GM23338 (cell line): ENCODE results near the gene ASIC3.

Source experiments
- STAT1 ChIP-seq: IDR thresholded peaks from one replicate; pipeline ENCODE4 v1.6.1; 2016; ENCODE audit warnings: antibody characterized with exemption; ENCODE audit not compliant: unreplicated experiment
- TF ChIP-seq, protein P1 (sequence below), 2 experiments: fragments of 200-600 bp in 1 of 2; sonication (generic) in 1 of 2; conservative IDR thresholded peaks; 2 replicates each; pipeline versions ENCODE4 v1.5.1 to v1.6.1; 2016 to 2017; ENCODE audit warnings: antibody characterized with exemption in 2 of 2, low read depth in 2 of 2, mild to moderate bottlenecking in 2 of 2, moderate library complexity in 1 of 2

DNA sequence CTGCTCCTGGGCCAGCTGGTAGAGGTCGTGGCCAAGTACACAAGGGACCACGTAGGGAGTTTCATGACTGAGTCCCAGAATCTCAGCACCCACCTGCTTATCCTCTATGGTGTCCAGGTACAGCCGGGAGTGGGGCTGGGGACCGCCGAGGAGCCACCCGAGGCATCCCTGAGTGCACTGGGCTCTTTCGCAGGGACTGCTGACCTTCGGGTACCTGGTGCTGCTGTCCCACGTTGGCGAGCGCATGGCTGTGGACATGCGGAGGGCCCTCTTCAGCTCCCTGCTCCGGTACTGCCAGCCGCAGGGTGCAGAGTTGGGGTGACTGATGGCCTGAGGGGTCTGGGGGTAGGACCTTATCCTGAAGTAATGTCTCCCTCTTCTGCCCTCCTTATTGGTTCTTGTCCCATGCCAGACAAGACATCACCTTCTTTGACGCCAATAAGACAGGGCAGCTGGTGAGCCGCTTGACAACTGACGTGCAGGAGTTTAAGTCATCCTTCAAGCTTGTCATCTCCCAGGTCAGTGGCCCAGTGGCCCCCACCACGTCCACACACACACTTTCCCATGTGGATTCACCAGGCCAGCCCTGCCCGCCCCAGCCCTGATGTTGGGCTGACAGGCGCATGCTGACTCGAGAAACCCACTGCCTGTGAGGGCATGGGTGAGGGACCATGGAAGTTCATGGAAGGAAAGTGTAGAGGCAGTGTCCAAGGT, 13.9 kb upstream of the ASIC3 start:
- TF ChIP-seq, protein P1, sequence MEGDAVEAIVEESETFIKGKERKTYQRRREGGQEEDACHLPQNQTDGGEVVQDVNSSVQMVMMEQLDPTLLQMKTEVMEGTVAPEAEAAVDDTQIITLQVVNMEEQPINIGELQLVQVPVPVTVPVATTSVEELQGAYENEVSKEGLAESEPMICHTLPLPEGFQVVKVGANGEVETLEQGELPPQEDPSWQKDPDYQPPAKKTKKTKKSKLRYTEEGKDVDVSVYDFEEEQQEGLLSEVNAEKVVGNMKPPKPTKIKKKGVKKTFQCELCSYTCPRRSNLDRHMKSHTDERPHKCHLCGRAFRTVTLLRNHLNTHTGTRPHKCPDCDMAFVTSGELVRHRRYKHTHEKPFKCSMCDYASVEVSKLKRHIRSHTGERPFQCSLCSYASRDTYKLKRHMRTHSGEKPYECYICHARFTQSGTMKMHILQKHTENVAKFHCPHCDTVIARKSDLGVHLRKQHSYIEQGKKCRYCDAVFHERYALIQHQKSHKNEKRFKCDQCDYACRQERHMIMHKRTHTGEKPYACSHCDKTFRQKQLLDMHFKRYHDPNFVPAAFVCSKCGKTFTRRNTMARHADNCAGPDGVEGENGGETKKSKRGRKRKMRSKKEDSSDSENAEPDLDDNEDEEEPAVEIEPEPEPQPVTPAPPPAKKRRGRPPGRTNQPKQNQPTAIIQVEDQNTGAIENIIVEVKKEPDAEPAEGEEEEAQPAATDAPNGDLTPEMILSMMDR (conservative IDR thresholded peaks at IDR 0.05; ENCODE audit: low read depth in 2 of 2) = no peak
- no peak for TF ChIP-seq STAT1
